DOHH2 (cell line): ENCODE data around the gene LRMDA.

ENCODE experiments used
- H3F3A ChIP-seq: fragments of 200-600 bp; sonication (generic), shearing (Covaris generic); 2 replicates; pipeline ENCODE4 v1.6.0; 2016; ENCODE audit warnings: antibody characterized with exemption, mild to moderate bottlenecking; ENCODE audit not compliant: control insufficient read depth, insufficient read depth
- H3K27ac ChIP-seq: fragments of 200-600 bp; sonication (generic); 2 replicates; pipeline ENCODE4 v1.5.1; 2014; ENCODE audit warnings: low read depth, mild to moderate bottlenecking, low read length, moderate library complexity
- H3K27me3 ChIP-seq: fragments of 200-600 bp; sonication (generic); 2 replicates; pipeline ENCODE4 v1.6.1; 2014; ENCODE audit warnings: mild to moderate bottlenecking, low read length, mixed read lengths; ENCODE audit not compliant: control insufficient read depth
- H3K36me3 ChIP-seq: fragments of 200-600 bp; sonication (generic); 2 replicates; pipeline ENCODE4 v1.6.1; 2014; ENCODE audit warnings: mild to moderate bottlenecking, low read length, moderate library complexity, mixed read lengths; ENCODE audit not compliant: control insufficient read depth
- H3K4me1 ChIP-seq: fragments of 200-600 bp; sonication (generic); 2 replicates; pipeline ENCODE4 v1.6.1; 2014; ENCODE audit warnings: mild to moderate bottlenecking, low read length, mixed read lengths; ENCODE audit not compliant: control insufficient read depth
- H3K4me2 ChIP-seq: fragments of 200-600 bp; sonication (generic); 2 replicates; pipeline ENCODE4 v1.6.0; 2014; ENCODE audit warnings: mild to moderate bottlenecking, low read length, moderate library complexity
- H3K4me3 ChIP-seq: fragments of 200-600 bp; sonication (generic); 2 replicates; pipeline ENCODE4 v1.5.1; 2014; ENCODE audit warnings: mild to moderate bottlenecking, low read length, mixed read lengths
- H3K79me2 ChIP-seq: fragments of 200-600 bp; sonication (generic); 2 replicates; pipeline ENCODE4 v1.6.1; 2014; ENCODE audit warnings: mild to moderate bottlenecking, low read length, mixed read lengths; ENCODE audit not compliant: control insufficient read depth
- H3K9me2 ChIP-seq: fragments of 200-600 bp; sonication (generic); replicated peaks from 2 replicates; pipeline ENCODE4 v1.6.1; 2014; ENCODE audit warnings: mild to moderate bottlenecking, low read length, mixed read lengths; ENCODE audit not compliant: control insufficient read depth
- H3K9me3 ChIP-seq: fragments of 200-600 bp; sonication (generic); 2 replicates; pipeline ENCODE4 v1.6.1; 2014; ENCODE audit warnings: antibody characterized with exemption, low read length, mixed read lengths; ENCODE audit not compliant: control insufficient read depth, insufficient read depth
- H4K20me1 ChIP-seq: fragments of 200-600 bp; sonication (generic); 2 replicates; pipeline ENCODE4 v1.6.0; 2014; ENCODE audit warnings: low read depth, mild to moderate bottlenecking, antibody characterized with exemption, low read length, moderate library complexity; ENCODE audit not compliant: control insufficient read depth, insufficient read depth
- EZH2phosphoT487 ChIP-seq: fragments of 200-600 bp; sonication (generic); IDR thresholded peaks from 2 replicates; pipeline ENCODE4 v1.6.1; 2017; ENCODE audit warnings: borderline replicate concordance, mild to moderate bottlenecking, antibody characterized with exemption, low read length, moderate library complexity, mixed read lengths
- TF ChIP-seq, protein P1 (sequence below): fragments of 200-600 bp; sonication (generic); IDR thresholded peaks from one replicate; pipeline ENCODE4 v1.5.1; 2014; ENCODE audit warnings: antibody characterized with exemption, mild to moderate bottlenecking, low read depth, low read length; ENCODE audit not compliant: poor library complexity, severe bottlenecking

LRMDA gene

DNA sequence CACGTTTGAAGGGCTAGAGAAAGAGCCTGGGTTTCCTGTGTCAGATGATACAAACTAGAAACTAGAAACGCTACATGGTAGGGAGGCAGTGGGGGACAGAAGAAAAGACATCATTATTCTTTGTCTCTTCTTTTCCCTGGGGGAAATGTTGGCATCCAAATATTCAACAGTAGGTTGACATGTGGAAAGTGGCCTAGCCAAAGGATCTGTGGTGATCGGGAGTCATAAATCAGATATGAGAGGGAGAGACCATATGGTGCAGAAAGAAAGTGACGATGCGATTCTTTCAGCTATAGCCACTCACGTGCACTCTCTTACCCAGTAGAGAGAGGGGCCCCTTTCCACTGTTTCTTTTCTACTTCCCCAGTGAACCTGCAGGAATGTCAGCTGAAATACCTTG lies 964.7 kb downstream of the LRMDA start:
- no peaks in the 10 kb centered on the region for H3K9me2 ChIP-seq

DNA sequence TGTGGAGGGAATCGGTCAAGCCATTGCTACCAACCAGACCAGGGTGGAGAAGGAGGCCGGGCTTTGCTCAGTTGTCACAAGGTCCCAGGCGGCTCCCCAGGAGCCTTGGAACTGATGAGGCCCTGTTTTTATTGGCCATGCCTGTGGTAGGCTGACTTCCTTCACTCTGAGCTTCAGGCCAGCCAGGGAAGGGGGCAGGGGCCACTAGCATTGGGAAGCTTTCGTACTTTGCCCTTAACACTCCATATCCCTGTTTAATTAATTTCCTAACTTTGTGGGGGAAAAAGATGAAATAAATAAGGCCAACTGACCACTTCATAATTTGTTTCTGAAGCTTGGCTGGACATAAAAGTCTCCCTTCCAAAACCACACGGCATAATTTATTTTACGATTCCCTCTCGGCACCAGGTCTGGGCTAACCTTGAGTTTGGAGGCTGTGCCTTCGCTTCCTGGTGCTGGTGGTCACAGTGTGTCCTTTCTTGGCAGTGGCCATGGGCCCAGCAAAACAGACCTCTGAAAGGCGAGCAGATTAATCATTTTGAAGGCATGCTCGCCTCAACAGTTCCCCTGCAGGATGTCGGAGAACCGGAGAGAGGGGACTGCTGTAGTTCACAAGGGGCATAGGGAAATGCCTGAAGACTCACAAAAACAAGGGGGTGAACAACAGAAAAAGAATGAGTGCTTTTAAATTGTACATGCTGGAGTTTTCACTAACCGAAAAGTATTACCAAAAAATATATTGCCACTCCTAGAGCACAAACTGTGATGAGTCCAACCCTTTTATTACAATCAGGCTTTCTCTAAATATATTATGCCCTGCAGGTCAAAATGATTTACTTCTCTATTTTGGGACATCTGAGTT lies 966.0 kb downstream of the LRMDA start:
- H3K27me3 ChIP-seq: no peaks in the 10 kb centered on the region
- no peaks in the 10 kb centered on the region for H3K79me2 ChIP-seq
- no peaks in the 10 kb centered on the region for H3K36me3 ChIP-seq
- no peaks in the 10 kb centered on the region for H3K9me3 ChIP-seq
- no peak overlapping the region for H3K27ac ChIP-seq
- no peaks in the 10 kb centered on the region for H3K4me1 ChIP-seq
- no peaks in the 10 kb centered on the region for H4K20me1 ChIP-seq
- H3K4me3 ChIP-seq: no peak overlapping the region
- H3F3A ChIP-seq: no peaks in the 10 kb centered on the region
- TF ChIP-seq, protein P1, sequence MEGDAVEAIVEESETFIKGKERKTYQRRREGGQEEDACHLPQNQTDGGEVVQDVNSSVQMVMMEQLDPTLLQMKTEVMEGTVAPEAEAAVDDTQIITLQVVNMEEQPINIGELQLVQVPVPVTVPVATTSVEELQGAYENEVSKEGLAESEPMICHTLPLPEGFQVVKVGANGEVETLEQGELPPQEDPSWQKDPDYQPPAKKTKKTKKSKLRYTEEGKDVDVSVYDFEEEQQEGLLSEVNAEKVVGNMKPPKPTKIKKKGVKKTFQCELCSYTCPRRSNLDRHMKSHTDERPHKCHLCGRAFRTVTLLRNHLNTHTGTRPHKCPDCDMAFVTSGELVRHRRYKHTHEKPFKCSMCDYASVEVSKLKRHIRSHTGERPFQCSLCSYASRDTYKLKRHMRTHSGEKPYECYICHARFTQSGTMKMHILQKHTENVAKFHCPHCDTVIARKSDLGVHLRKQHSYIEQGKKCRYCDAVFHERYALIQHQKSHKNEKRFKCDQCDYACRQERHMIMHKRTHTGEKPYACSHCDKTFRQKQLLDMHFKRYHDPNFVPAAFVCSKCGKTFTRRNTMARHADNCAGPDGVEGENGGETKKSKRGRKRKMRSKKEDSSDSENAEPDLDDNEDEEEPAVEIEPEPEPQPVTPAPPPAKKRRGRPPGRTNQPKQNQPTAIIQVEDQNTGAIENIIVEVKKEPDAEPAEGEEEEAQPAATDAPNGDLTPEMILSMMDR: no peak
- no peak for TF ChIP-seq EZH2phosphoT487
- H3K9me2 ChIP-seq: no peaks in the 10 kb centered on the region
- no peak overlapping the region for H3K4me2 ChIP-seq

More for the DNA sequence above, 964.7 kb downstream of the LRMDA start:
- Histone ChIP-seq H4K20me1 (no peaks in the 10 kb centered on the region), H3K4me3 (no peak overlapping the region), H3K4me1 (no peaks in the 10 kb centered on the region), H3K36me3 (no peaks in the 10 kb centered on the region), H3K27me3 (no peaks in the 10 kb centered on the region), H3K9me3 (no peaks in the 10 kb centered on the region), H3K79me2 (no peaks in the 10 kb centered on the region), H3K4me2 (no peak overlapping the region), H3F3A (no peaks in the 10 kb centered on the region), H3K27ac (no peak overlapping the region)
- TF ChIP-seq, protein P1: no peak
- TF ChIP-seq EZH2phosphoT487: no peak

DNA sequence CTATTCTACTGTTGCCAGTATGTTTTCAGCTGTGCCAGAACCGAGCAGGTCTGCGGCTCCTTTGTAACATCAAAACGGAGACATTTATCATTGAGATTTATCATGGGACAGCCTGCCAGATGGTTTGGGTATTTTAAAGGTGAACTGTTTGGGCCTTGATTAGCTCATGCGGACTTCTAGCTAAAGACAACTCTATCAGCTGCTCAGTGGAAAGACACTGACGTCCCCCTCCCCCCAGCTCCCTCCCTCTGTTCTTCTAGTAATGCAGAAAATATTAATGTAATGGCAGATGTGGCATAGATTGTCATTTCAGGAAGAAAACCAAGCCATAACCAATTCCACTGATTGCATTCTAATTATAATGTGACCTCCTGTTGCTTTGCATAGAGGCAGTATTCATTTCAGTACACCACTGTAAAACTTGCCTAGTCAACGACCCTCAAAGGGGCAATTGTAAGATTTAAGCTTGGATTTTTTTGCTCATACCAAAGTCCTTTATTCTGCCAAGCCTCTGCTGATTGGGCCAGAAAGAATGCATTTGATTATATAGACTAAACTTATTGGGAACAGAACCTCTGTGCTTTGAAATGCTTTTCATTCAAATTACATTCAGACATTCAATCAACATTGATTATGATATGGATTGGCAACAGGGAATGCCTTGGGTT lies 966.8 kb downstream of the LRMDA start:
- Histone ChIP-seq H3K9me3 (no peaks in the 10 kb centered on the region), H3K79me2 (no peaks in the 10 kb centered on the region), H3F3A (no peaks in the 10 kb centered on the region), H3K9me2 (no peaks in the 10 kb centered on the region), H3K4me3 (no peak overlapping the region), H4K20me1 (no peaks in the 10 kb centered on the region), H3K4me2 (no peak overlapping the region), H3K27me3 (no peaks in the 10 kb centered on the region), H3K4me1 (no peaks in the 10 kb centered on the region), H3K36me3 (no peaks in the 10 kb centered on the region), H3K27ac (no peak overlapping the region)
- TF ChIP-seq, protein P1: no peak
- TF ChIP-seq EZH2phosphoT487: no peak
